Endothelial cell of umbilical vein (primary cell): ENCODE results near the gene GPR158. TPM values are rescaled to one million over a fixed set of nuclear protein-coding genes. Genes with fewer than 3 reads are reported as not detected.

Source experiments
- BruUV-seq: library from RNA; stranded (reverse); fragments of 400-500 nt; replicated peaks from 2 replicates; lab custom pipeline; 2021; lab: Mats Ljungman, UMichigan
- CTCF ChIA-PET: fragments of 300-600, 350-600 bp; sonication (Branson Sonifier 250); formaldehyde crosslinking; loops from one replicate; lab custom pipeline; 2021; ENCODE audit warnings: antibody characterized with exemption, inconsistent platforms; lab: Charles Lee
- POLR2A ChIA-PET: fragments of 300-600, 350-600 bp; sonication (Branson Sonifier 250); formaldehyde crosslinking; loops from one replicate; lab custom pipeline; 2021; ENCODE audit warnings: antibody characterized with exemption, inconsistent platforms; lab: Charles Lee
- DNase-seq: peaks from one replicate; pipeline ENCODE4 v3.0.0-alpha.2; 2011; ENCODE audit warnings: low read depth, low spot score
- FAIRE-seq: peaks from 2 replicates; lab custom pipeline; 2011; peaks lifted over from hg19 to GRCh38; lab: Jason Lieb, UNC
- H2AFZ ChIP-seq: 2 replicates; pipeline ENCODE4 v1.6.0; 2012; ENCODE audit warnings: low read depth, low read length, control low read depth, inconsistent platforms
- H3K27ac ChIP-seq: 2 replicates; pipeline ENCODE4 v1.5.1; 2011; ENCODE audit warnings: low read depth, mild to moderate bottlenecking, control low read depth, low read length, moderate library complexity; ENCODE audit not compliant: insufficient read depth
- H3K27me3 ChIP-seq, 2 experiments: 2 replicates each; pipeline versions ENCODE4 v1.6.0 to v1.6.1; 2011; ENCODE audit warnings: low read length in 2 of 2, mixed read lengths in 1 of 2; ENCODE audit not compliant: control insufficient read depth in 2 of 2, insufficient read depth in 2 of 2
- H3K36me3 ChIP-seq, 2 experiments: 2 replicates in 1 of 2; 3 replicates in 1 of 2; pipeline ENCODE4 v1.5.1; 2011; ENCODE audit warnings: low read length in 2 of 2, mild to moderate bottlenecking in 1 of 2, moderate library complexity in 1 of 2; ENCODE audit not compliant: control insufficient read depth in 2 of 2, insufficient read depth in 2 of 2; ENCODE audit errors: extremely low read depth in 1 of 2
- H3K4me1 ChIP-seq: 3 replicates; pipeline ENCODE4 v1.5.1; 2011; ENCODE audit warnings: mild to moderate bottlenecking, low read length; ENCODE audit not compliant: control insufficient read depth, insufficient read depth; ENCODE audit errors: extremely low read depth
- H3K4me2 ChIP-seq: 2 replicates; pipeline ENCODE4 v1.6.1; 2011; ENCODE audit warnings: low read length, control low read depth, mixed read lengths; ENCODE audit not compliant: insufficient read depth
- H3K4me3 ChIP-seq, 3 experiments: fragments of 200-600 bp in 1 of 3; sonication (generic), shearing (Covaris generic) in 1 of 3; replicated peaks in 1 of 3; 2 replicates each; pipeline ENCODE4 v1.5.1; 2011 to 2016; ENCODE audit warnings: control low read depth in 3 of 3, low read length in 3 of 3, mild to moderate bottlenecking in 2 of 3, inconsistent platforms in 1 of 3, low read depth in 1 of 3, moderate library complexity in 1 of 3; ENCODE audit not compliant: insufficient read depth in 1 of 3
- H3K79me2 ChIP-seq: 2 replicates; pipeline ENCODE4 v1.6.0; 2012; ENCODE audit warnings: low read length, inconsistent platforms; ENCODE audit not compliant: control insufficient read depth, insufficient read depth
- H3K9ac ChIP-seq: replicated peaks from 2 replicates; pipeline ENCODE3; 2011; ENCODE audit warnings: low read length, control low read depth; ENCODE audit not compliant: insufficient read depth; ENCODE audit errors: extremely low read depth
- H3K9me1 ChIP-seq: replicated peaks from 3 replicates; pipeline ENCODE4 v1.6.0; 2011; ENCODE audit warnings: mild to moderate bottlenecking, low read length; ENCODE audit not compliant: control insufficient read depth, insufficient read depth; ENCODE audit errors: extremely low read depth
- H3K9me3 ChIP-seq: replicated peaks from 2 replicates; pipeline ENCODE4 v1.5.1; 2012; ENCODE audit warnings: low read length, inconsistent platforms; ENCODE audit not compliant: control insufficient read depth, insufficient read depth
- H4K20me1 ChIP-seq: replicated peaks from 2 replicates; pipeline ENCODE3; 2011; ENCODE audit warnings: mild to moderate bottlenecking, low read length; ENCODE audit not compliant: control insufficient read depth, insufficient read depth; ENCODE audit errors: extremely low read depth
- CTCF ChIP-seq, 2 donors: IDR thresholded peaks; 1 replicate in 1 of 2; 2 replicates in 1 of 2; pipeline ENCODE4 v1.5.1; 2011; ENCODE audit warnings: low read length in 2 of 2, mild to moderate bottlenecking in 2 of 2, moderate library complexity in 2 of 2, control low read depth in 1 of 2, inconsistent platforms in 1 of 2, low read depth in 1 of 2; ENCODE audit not compliant: insufficient read depth in 1 of 2; ENCODE audit errors: extremely low read depth in 1 of 2
- EZH2 ChIP-seq: IDR thresholded peaks from 2 replicates; pipeline ENCODE4 v1.6.1; 2012; ENCODE audit warnings: borderline replicate concordance, low read depth, mild to moderate bottlenecking, moderate library complexity, low read length, inconsistent platforms; ENCODE audit not compliant: severe bottlenecking
- FOS ChIP-seq: IDR thresholded peaks from 2 replicates; pipeline ENCODE4 v1.6.1; 2011; ENCODE audit warnings: mild to moderate bottlenecking, low read length, moderate library complexity, borderline replicate concordance; ENCODE audit not compliant: insufficient read depth
- GATA2 ChIP-seq: IDR thresholded peaks from 2 replicates; pipeline ENCODE4 v1.7.0; 2011; ENCODE audit warnings: low read depth, mild to moderate bottlenecking, moderate library complexity, mixed read lengths, low read length; ENCODE audit not compliant: insufficient read length, insufficient read depth
- JUN ChIP-seq: IDR thresholded peaks from 2 replicates; pipeline ENCODE4 v1.6.1; 2011; ENCODE audit warnings: borderline replicate concordance, low read depth; ENCODE audit not compliant: insufficient read length, insufficient read depth
- POLR2A ChIP-seq: IDR thresholded peaks from 2 replicates; pipeline ENCODE4 v1.6.1; 2012; ENCODE audit warnings: low read depth, mild to moderate bottlenecking, control low read depth, low read length
- POLR2AphosphoS5 ChIP-seq: IDR thresholded peaks from 2 replicates; pipeline ENCODE4 v1.6.1; 2012; ENCODE audit warnings: low read depth, mild to moderate bottlenecking, control low read depth, low read length, moderate library complexity; ENCODE audit not compliant: insufficient read depth
- dilution Hi-C: fragments of 300-500 bp; cut with MboI; formaldehyde crosslinking; loops from one replicate; pipeline ENCODE4 v1.15.0; 2019; ENCODE audit warnings: low sequenced_read_pairs; ENCODE audit not compliant: extremely low pct_ligation_motif_present
- intact Hi-C: fragments of 100-400 bp; cut with micrococcal nuclease; formaldehyde crosslinking; loops from one replicate; pipeline ENCODE4 v1.10.0; 2022
- polyA plus RNA-seq, 4 experiments: library from polyadenylated mRNA; depleted of rRNA in 3 of 4; stranded (reverse) in 3 of 4; unstranded in 1 of 4; fragments of >200 nt; gene quantifications; 2 replicates each; pipeline versions ENCODE4 v1.2.1 to v1.2.3, GENCODE V29; 2011 to 2012; ENCODE audit warnings: missing spikeins in 1 of 4
- total RNA-seq: library from RNA; stranded (reverse); gene quantifications from 2 replicates; pipeline ENCODE4 v1.2.3, GENCODE V29; 2021

The GPR158 gene
- total and polyA plus RNA-seq, 2 donors (not counting 3 experiments of a cell fraction or from before 2014, with no cell fraction given): not detected

GRCh38 chr10:25336330-25336729, 161.5 kb downstream of the GPR158 start:
- H3K79me2 ChIP-seq: no peaks in the 10 kb centered on the region
- H3K27ac ChIP-seq: no peak overlapping the region
- H3K9me3 ChIP-seq: no peaks in the 10 kb centered on the region
- CTCF ChIA-PET: no interaction called here
- H3K4me3 ChIP-seq: no peak overlapping the region
- intact Hi-C loops (no loop called here), dilution Hi-C loops (no loop called here)
- H3K36me3 ChIP-seq: no peaks in the 10 kb centered on the region
- no TSS peak for BruUV-seq
- POLR2A ChIA-PET: no interaction called here
- no peaks in the 10 kb centered on the region for H3K9me1 ChIP-seq
- no peak overlapping the region for H3K4me2 ChIP-seq
- no peak overlapping the region for H2AFZ ChIP-seq
- no peak overlapping the region for H3K9ac ChIP-seq
- no peaks in the 10 kb centered on the region for H4K20me1 ChIP-seq
- DNase-seq (no peak), FAIRE-seq (no peak)
- no peaks in the 10 kb centered on the region for H3K4me1 ChIP-seq
- TF ChIP-seq POLR2AphosphoS5 (no peak), GATA2 (no peak), EZH2 (no peak)
- no peaks in the 10 kb centered on the region for H3K27me3 ChIP-seq

- no peaks in the 10 kb centered on the region for H3K4me1 ChIP-seq
- BruUV-seq: no TSS peak
- dilution Hi-C loops (no loop called here), intact Hi-C loops (no loop called here)
- POLR2A ChIA-PET: no interaction called here
- FAIRE-seq (no peak), DNase-seq (no peak)
- CTCF ChIA-PET: no interaction called here
- H2AFZ ChIP-seq: no peak overlapping the region
- H3K36me3 ChIP-seq: no peaks in the 10 kb centered on the region
- no peak for TF ChIP-seq GATA2
- TF ChIP-seq POLR2A: no peak
- no peak for TF ChIP-seq CTCF (IDR thresholded peaks at IDR 0.05; ENCODE audit: extremely low read depth in 1 of 2, insufficient read depth in 1 of 2, low read depth in 1 of 2, low read length in 2 of 2)
- no peak for TF ChIP-seq JUN
- no peak for TF ChIP-seq FOS
- no peak overlapping the region for H3K9ac ChIP-seq
- no peak overlapping the region for H3K4me3 ChIP-seq
- no peaks in the 10 kb centered on the region for H3K9me3 ChIP-seq
- H3K4me2 ChIP-seq: no peak overlapping the region
- H4K20me1 ChIP-seq: no peaks in the 10 kb centered on the region
- H3K9me1 ChIP-seq: no peaks in the 10 kb centered on the region
- H3K27ac ChIP-seq: no peak overlapping the region
- no peaks in the 10 kb centered on the region for H3K79me2 ChIP-seq
- H3K27me3 ChIP-seq: no peaks in the 10 kb centered on the region
Observed at GRCh38 chr10:25338271-25338670, 163.5 kb downstream of the GPR158 start.
